Cerebellar nuclear complex (tissue), 1 donor: ENCODE results near the gene SUPV3L1.

Experiments
- DNase-seq, 2 experiments: peaks; one replicate each; lab custom pipeline; 2025; lab: John Stamatoyannopoulos, UW

SUPV3L1 gene

DNA sequence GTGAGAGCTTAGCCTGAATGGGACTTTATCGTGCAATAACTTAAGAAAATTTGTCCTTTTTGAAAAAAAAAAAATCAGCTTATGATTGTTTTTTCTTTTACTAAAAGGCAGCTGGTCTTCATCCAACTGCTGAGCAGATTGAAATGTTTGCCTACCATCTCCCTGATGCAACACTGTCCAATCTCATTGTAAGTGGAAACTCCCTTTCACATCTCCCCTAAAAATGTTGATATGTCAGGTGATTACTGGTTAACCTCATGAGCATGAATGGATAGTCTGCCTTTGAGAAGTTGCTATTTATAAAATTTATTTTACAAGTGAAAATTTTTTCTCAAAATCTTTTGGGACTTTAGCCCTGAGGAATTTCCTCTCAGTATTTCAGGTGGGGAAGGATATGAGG is 22.3 kb downstream of the SUPV3L1 start:
- no peak for DNase-seq

DNA sequence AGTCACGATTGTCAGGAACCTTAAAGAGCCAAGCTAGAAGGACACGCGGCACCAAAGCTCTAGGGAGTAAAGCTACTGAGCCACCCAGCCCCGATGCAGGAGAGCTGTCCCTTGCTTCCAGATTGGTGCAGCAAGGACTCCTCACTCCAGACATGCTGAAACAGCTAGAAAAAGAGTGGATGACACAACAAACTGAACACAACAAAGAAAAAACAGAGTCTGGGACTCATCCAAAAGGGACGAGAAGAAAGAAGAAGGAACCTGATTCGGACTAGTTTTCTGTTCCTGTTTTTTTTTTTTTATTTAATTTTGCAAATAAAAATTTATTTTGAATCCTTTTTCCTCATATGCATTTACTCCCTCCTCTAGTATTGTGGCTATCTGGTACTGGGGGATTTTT is 28.7 kb downstream of the SUPV3L1 start:
- DNase-seq: no peak

DNA sequence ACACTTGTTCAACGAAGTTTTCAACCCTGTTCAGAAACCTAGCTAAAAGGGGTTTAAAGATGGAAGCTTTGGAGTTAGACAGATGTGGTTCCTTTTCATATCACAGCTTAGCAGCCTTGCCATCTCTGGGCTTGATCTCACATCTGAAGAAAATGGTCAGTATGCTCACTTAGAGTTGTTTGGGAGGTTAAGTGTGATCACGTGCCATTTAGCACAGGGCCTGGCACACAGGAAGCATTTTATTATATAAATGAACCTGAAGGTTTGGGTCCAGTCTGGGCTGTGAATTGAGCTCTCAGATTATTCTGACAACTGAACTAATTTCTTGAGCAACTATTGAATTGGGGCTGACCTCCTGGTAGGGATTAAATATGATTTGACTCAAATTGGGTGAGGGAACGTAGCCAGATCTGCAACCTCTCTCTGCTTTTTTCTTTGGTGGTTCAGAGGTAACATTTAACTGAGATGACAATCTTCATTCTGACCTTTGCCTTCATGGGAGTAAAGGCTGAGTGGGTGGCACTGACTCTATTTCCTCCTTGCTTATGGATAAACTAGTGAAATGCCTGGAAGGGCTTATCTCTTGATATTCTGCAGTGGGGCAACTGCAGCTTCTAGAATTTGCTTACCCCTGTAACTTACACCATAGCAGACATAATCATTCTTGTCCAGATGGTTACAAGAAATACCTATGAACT is 29.9 kb downstream of the SUPV3L1 start:
- no peak for DNase-seq

DNA sequence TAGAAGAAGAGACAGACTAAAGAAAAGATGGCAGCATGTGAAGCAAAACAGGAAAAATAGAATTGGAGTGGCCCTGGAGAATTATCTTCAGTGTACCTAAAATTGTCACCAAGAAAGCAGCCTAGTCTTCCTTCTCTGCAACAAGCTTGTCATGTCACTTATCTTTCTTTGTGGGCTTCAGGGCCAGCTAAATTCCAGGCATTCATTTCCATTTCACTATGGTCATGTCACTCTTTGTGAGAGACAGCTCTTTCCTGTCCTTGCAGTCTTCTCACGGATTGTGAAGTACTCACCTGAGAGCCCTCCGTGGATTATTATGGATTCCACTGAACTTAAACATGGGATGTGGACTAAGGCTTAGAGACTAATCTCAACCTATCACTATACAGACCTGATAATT is 31.1 kb downstream of the SUPV3L1 start:
- DNase-seq: no peak

DNA sequence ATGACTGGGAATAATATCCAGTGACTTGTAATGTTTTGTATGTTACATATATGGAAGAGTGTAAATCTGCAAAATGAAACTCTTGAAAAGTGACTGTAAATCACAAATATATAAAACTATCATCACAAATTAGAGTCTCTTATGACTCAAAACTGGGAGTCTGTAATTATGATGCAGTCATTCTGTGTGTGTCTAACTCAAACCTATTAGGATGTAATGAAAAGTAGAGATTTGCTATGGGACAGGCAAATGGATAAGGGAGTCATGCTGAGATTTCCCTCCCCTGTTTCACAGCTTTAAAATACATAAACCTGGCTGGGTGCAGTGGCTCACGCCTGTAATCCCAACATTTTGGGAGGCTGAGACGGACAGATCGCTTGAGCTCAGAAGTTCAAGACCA is 31.5 kb downstream of the SUPV3L1 start:
- no peak for DNase-seq

DNA sequence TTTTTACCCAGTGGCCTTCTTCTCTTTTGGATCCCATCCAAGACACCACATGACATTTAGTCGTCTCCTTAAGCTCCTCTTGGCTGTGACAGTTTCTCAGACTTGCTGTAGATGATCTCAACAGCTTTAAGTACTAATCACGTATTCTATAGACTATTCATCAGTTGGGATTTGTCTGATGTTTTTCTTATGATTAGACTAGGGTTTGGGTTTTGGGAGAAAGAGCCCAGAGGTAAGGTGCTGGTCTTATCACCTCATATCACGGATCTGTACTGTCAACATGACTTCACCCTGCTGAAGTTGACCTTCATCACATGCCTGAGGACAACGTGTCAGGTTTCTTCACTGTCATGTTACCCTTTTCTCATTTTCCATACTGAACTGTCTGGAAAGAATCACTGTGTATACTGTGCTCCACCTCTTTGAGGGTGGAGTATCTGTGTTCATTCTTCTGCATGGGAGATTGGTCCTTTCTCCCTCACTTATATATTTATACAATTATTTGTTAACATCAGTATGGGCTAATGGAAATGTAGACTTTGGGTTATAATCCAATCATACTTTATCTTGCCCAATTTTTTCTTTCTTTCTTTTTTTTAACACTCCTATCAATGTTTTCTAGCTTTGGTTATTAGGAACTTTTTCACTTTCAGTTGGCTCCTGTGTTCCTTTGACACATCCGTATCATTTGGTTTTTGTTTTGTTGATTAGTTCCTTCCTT is 33.7 kb downstream of the SUPV3L1 start:
- no peak for DNase-seq

DNA sequence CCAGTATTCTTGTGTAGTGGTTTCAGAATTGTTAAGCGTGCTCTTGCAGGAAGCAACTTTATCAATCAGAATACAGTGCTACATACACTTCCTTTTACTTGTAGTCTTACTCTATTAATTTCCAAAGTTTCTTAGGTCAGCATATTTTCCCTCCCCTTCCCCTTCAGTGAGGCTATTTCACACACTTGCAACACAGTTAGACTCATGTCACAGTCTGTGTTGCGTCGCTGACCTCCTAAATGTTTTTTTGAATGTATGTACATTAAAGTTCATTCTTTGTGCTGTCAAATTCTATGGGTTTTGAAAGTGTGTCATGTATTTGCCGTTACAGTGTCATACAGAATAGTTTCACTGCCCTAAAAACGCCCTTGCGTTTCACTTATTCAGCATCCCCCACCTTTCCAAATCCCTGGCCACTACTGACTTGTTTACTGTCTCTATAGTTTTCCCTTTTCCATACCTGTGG is 34.7 kb downstream of the SUPV3L1 start:
- DNase-seq: no peak

DNA sequence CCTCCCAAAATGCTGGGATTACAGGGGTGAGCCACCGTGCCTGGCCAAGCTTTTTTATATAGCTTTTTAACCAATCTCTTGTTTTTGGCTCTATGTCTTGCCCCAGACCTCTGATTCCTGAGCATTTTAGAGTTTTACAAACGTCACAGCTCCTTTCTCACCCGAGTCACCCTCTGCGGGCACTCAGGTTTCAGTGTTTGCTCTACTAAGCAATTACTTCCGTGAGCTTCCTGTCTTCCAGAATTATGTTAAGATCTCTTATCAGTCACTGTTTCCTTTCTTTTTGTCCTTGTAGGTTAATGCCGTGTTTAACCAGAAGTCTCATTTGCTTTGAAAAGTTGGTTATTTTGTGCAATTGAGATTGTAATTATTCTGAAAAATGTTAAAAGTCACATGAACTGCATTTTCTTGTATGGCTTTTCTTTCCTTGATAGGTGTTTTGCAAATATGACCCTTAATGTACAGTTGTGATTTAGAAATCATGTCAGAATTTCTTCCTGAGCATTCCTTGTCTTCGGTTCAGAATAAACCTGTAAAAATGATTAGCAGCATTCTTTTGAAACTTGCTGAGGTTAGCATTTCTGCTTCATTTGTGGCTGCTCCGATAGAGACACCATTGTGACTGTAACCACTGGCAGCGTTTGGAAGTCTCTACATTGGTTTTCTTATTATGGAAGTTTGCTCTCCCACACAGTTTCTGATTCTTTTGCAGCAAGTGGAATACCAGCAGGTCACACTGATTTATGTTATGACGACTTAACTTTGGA is 35.6 kb downstream of the SUPV3L1 start:
- no peak for DNase-seq

DNA sequence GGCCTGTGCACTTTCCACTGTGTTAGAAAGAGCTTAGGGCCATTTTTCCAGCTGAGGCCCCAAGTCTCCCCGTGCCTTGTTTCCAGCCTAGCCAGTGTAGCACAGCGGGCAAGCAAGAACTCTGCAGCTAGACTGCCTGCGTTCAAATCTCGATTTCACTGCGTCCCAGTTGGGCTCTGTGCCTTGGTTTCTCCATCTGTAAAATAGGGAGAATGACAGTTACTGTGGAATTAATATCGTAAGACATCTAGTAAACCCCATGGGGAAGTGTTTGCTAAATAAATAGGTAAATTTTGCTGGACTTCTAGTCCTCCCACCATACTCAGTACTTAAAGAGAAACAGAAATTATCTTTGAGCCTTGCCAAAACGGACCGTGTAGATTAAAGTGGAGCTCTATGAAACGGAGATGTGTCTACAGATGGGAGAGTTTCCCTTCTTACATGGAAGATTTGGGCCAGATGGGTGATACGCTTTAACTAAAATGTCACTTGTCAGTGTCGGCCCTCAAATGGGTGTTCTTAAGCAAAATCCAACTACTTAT is 36.6 kb downstream of the SUPV3L1 start:
- DNase-seq: no peak

DNA sequence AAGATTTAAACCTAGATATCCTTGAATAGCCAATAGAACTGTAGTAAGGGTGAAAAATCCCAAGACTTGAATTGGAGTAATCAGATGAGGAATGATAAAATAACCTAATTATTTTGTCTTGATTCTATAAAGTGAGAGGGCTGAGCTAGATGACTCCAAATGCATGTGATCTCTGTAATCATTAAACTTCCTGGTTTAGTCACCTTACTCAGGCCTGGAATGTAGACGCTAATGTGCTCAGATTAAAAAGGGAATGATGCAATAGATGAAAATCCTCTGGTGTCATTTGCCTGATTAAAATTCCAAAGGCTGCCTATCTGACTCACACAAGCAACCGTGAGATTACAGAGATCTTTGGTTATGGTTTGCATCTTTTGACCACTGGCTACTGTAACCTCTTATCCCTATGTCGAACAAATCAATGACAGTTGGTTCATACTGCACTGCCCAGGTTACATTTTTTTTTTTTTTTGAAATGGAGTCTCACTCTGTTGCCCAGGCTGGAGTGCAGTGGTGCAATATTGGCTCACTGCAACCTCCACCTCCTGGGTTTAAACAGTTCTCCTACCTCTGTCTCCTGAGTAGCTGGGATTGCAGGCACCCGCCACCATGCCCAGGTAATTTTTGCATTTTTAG is 37.2 kb downstream of the SUPV3L1 start:
- DNase-seq: no peak

DNA sequence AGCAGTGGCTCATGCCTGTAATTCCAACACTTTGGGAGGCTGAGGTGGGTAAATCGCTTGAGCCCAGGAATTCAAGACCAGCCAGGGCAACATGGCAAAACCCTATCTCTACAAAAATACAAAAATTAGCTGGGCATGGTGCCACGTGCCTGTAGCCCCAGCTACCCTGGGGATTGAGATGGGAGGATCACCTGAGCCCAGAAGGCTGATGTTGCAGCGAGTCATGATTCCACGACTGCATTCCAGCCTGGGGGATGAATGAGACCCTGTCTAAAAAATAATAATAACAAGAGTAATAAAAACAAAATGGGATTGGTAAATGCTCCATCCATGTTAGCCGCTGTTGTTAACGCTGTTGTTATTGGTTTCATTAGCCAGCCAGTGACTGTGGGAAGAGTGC is 38.8 kb downstream of the SUPV3L1 start:
- no peak for DNase-seq

DNA sequence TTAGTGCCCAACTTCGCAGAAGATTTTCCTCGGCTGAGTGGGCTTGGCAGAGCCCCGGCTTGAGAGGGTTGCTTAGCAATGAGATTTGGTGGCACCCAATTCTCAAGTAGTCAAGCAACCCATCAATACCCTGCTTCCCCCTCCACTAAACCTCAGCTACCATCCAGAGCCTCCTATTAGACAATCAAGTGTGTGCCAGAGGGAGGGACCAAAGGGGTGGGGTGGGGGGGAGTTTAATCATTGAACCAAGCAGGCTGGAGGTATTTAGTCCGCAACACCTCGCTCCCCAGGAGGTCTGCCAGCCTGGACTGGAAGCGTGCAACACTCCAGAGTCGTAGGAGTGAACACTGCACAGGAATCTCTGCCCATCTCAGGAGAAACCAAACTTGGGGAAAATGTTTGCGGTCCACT is 40.0 kb downstream of the SUPV3L1 start, which contains the start of gene HKDC1:
Gene HKDC1 (plus strand): TSS at position 292 of the 411 bp plus-strand sequence. CDS start 104 bp downstream, at position 396.
- no peak for DNase-seq

DNA sequence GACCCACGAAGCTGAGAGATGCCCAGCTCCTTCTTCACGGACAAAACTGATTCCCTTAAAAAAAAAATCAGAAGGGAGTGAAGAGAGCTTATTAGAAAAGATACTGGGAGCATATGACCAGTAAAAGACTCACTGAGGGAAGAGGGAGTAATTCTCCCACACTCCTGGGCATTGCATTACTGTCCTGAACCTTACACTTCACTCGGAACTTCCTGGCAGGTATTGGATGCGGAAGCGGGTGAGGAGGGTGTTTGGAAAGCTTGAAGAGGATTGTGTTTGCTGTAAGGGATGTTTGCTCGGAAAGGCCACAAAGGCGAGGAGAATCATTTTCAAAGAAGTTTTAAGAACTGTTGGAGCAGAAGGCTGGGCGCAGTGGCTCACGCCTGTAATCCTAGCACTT is 40.5 kb downstream of the SUPV3L1 start:
- no peak for DNase-seq

DNA sequence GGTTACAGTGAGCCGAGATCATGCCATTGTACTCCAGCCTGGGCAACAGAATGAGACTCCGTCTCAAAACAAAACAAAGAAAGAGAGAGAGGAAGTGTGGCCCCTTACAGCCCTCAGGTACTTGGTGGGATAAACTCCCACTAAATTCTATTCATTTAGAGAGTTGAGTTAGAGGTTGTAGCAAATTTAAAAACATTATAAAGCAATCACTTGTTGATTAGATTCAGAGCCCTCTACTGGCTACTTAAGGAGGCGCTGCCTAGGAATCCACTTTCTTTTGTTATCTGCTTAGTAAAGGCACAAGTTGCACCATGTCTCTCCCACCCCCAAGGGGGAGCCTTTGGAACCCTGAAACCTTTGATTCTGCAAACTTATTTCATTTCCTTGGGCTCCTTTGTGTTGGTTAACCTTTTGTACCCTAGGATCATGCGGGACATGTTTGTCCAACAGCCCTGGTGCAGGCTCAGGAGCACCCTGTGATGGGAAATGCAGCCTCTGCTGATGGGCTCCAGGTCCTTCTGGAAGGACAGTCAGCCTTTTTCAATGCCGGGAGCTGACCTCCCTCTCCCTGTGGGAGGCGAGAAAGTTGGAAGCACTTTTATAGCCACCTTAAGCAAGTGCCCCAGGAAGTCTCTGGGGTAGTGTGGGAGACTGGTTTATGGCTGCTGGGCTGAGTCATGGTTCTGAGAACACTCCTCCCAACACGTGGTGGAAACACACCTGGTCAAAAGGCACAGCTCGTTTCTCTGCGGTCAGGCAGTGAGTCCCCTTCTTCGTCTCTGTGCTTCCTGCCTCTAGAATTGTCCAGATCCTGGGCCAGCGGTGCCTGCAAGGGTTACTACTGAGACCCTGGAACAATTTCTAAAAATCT is 42.4 kb downstream of the SUPV3L1 start:
- DNase-seq: no peak

DNA sequence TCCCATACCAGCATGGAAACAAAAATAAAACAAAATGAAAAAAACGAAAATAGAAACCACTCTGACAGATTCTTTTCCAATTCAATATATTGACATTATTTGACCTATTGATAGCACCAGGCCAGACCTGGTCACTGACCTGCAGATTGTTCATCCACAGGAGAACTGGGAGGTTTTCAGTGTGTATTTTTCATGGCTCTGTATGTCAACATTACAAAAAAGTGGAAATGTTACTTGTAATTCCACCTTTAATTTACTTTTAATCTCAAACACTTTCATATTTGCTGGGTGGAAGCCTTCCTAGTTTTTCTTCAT is 43.0 kb downstream of the SUPV3L1 start:
- DNase-seq: no peak

DNA sequence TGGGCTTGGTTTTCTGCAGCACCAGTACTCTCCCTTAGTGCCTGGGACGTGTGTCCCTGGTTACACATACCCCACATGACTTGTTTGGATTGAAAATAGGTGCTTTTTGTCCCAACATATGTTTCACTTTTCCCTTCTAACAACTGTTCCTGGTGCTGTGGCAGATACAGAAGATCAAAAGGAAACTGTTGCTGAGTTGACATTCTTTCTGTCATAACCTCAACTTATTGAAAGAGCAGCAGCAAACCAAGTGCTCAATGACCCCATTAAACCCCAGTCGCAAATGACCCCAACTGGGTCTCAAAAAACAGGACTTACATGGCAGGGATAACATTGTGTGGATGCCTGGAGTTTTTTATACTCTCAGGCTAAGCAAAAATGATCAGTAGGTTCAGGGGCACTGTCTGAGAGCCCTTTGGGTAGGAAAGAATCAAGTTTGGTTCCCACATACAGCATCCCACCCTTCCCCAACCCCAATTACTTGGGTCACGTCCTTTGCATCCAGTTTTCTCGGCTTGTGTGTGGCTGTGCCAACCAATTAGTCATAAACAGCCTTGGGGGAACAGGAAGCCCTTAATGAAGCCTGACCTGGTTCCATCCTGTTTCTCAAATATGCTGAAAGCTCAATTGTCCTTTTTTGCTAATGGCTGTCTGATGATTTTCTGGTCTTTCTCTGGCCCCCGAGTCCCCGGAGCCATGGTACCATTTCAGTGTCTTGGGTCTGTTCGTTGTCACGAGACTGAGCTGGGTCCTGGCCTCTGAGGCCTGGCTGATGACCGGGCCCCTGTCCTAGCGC is 45.0 kb downstream of the SUPV3L1 start:
- DNase-seq: no peak

DNA sequence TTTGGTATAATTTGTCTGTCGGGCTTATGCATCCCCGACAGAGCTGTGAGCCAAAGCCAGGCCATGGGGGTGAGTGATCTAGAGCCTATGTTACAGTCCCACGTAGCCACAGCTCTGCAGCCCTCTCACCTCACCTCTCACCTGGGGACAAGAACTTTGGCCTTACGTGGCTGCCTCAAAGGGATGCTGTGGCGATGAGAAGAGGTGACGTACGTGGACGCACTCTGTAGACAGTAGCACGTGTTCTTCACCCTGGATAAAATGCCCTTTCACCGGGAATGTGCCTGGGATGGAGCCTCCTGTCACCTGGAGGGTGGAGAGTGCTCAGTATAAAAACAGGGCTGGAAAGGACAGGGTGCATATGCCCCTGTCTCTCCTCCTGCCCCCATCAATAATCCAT is 45.6 kb downstream of the SUPV3L1 start:
- DNase-seq: no peak

DNA sequence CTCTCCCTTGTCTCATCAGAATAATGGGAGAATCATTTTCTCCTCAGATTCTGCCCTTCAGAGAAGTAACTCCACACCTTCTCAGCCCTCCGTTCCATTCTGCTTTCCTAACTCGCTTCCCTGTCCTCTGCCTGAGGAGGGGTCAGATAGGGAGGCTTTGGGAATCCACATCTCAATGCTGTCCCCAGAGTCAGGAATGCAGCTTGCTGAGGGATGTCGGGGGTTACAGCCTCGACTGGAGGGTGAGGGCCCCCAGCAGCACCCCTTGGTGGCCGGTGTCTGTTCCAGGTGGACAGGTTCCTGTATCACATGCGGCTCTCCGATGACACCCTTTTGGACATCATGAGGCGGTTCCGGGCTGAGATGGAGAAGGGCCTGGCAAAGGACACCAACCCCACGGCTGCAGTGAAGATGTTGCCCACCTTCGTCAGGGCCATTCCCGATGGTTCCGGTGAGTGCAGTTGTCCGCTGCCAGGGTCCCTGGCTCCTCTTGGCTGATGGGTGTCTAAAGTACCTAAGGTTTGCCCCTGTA is 47.0 kb downstream of the SUPV3L1 start:
- no peak for DNase-seq

DNA sequence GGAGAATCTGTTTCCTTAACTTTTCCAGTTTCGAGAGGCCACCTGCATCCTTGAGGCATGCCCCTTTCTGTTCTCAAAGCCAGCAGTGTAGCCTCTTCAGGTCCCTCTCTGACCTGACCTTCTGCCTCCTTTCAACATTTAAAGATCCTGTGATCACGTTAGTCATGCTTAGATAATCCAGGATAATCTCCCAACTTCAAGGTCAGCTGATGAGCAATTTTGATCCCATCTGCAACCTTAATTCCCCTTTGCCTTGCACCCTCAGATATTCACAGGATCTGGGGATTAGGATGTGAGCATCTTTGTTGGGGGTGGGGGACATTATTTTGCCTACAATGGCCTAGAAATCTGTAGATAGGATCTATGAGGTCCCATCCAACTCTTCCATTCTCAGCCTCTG is 48.1 kb downstream of the SUPV3L1 start:
- no peak for DNase-seq

DNA sequence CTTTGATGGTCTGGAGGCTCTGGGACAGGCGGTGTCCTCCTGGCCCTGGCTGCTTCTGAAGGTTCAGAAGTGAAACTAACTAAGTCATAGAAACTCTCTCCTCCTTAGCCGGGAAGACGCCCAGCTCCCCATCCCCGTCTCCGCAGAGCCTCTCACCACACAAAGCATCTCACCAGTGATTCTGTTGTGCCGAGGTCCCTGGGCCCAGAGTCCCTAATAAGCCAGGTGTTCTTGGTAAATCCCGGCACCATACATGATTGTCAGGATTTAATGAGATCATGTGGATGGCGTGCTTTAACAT is 49.5 kb downstream of the SUPV3L1 start:
- no peak for DNase-seq
